Fibroblast of skin of right quadriceps (primary cell): ENCODE measurements around the gene ADAMTS9.
A peak's percentile ranks its signal among the peaks of the same experiment; 100 is the strongest.

Source experiments
- DNase-seq: peaks from one replicate; pipeline ENCODE4 v3.0.0-alpha.2; 2013

The ADAMTS9 gene

GRCh38 chr3:64612082-64612860 lies 75.5 kb downstream of the ADAMTS9 start:
- peak; percentile 14 for DNase-seq

- no peak for DNase-seq
Observed at GRCh38 chr3:64608741-64609140, 79.1 kb downstream of the ADAMTS9 start.

- no peak for DNase-seq
Observed at GRCh38 chr3:64607032-64607551, 80.7 kb downstream of the ADAMTS9 start.

- DNase-seq, result no peak
Observed at GRCh38 chr3:64604313-64604712, 83.5 kb downstream of the ADAMTS9 start.

GRCh38 chr3:64601824-64602223 lies 86.0 kb downstream of the ADAMTS9 start:
- DNase-seq, result no peak

- DNase-seq, result no peak
Observed at GRCh38 chr3:64600246-64600950, 87.4 kb downstream of the ADAMTS9 start.

- DNase-seq, result no peak
Observed at GRCh38 chr3:64599651-64600050, 88.1 kb downstream of the ADAMTS9 start.

GRCh38 chr3:64595253-64595694 lies 92.5 kb downstream of the ADAMTS9 start:
- DNase-seq, result peak; percentile 96

- DNase-seq, result no peak
Observed at GRCh38 chr3:64594134-64594533, 93.7 kb downstream of the ADAMTS9 start.

GRCh38 chr3:64593350-64593749 lies 94.5 kb downstream of the ADAMTS9 start:
- DNase-seq, result no peak

- no peak for DNase-seq
Observed at GRCh38 chr3:64591615-64592014, 96.2 kb downstream of the ADAMTS9 start.

GRCh38 chr3:64588380-64588779 lies 99.4 kb downstream of the ADAMTS9 start:
- no peak for DNase-seq

- no peak for DNase-seq
Observed at GRCh38 chr3:64586952-64587351, 100.8 kb downstream of the ADAMTS9 start.

- peak; percentile 72 for DNase-seq
Observed at GRCh38 chr3:64584179-64584578, 103.6 kb downstream of the ADAMTS9 start.

- no peak for DNase-seq
Observed at GRCh38 chr3:64578797-64579196, 109.0 kb downstream of the ADAMTS9 start.

- DNase-seq, result no peak
Observed at GRCh38 chr3:64578062-64578770, 109.6 kb downstream of the ADAMTS9 start.

- DNase-seq, result no peak
Observed at GRCh38 chr3:64576211-64576775, 111.5 kb downstream of the ADAMTS9 start.

GRCh38 chr3:64575211-64575844 lies 112.5 kb downstream of the ADAMTS9 start:
- no peak for DNase-seq

GRCh38 chr3:64574194-64574593 lies 113.6 kb downstream of the ADAMTS9 start:
- no peak for DNase-seq

- DNase-seq, result no peak
Observed at GRCh38 chr3:64571982-64572381, 115.8 kb downstream of the ADAMTS9 start.

- no peak for DNase-seq
Observed at GRCh38 chr3:64568895-64569517, 118.8 kb downstream of the ADAMTS9 start.

GRCh38 chr3:64566859-64567258 lies 120.9 kb downstream of the ADAMTS9 start:
- DNase-seq, result no peak
